Germinal center (tissue), 1 donor: ENCODE results near the gene OARD1.
A peak's percentile ranks its signal among the peaks of the same experiment; 100 is the strongest.
"Not testable (repeated sequence)": the region's sequence is repeated elsewhere in the genome, so short reads cannot be mapped to it uniquely, and the experiment has no call there.

Experiments used
- DNase-seq: peaks from one replicate; pipeline ENCODE4 v3.0.0; 2012; ENCODE audit warnings: mixed read lengths, low spot score

The OARD1 gene

GRCh38 chr6:41071923-41072835, at the start of gene OARD1:
Gene OARD1, minus strand, starts transcription at chr6:41072356. Its CDS starts 722 bp downstream, at chr6:41071634.
- DNase-seq: peak; percentile 57

- no peak for DNase-seq
These were observed 47.9 kb upstream of the OARD1 start for GRCh38 chr6:41120058-41120457.

- no peak for DNase-seq
These were observed 47.4 kb upstream of the OARD1 start for GRCh38 chr6:41119508-41119907.

DNA sequence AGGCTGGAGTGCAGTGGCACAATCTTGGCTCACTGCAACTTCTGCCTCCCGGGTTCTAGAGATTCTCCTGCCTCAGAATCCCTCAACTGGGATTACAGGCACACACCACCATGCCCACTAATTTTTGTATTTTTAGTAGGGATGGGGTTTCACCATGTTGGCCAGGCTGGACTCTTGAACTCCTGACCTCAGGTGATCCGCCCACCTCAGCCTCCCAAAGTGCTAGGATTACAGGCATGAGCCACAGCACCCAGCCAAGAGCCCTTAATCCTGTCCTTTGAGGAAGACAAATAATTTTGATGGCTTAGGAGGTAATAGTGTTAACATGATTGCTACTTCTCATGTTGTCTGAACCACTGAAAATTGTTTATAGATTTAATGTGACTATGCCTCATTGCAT, 42.9 kb upstream of the OARD1 start:
- DNase-seq: not testable (repeated sequence)

GRCh38 chr6:41111017-41111416, 38.9 kb upstream of the OARD1 start:
- no peak for DNase-seq

DNA sequence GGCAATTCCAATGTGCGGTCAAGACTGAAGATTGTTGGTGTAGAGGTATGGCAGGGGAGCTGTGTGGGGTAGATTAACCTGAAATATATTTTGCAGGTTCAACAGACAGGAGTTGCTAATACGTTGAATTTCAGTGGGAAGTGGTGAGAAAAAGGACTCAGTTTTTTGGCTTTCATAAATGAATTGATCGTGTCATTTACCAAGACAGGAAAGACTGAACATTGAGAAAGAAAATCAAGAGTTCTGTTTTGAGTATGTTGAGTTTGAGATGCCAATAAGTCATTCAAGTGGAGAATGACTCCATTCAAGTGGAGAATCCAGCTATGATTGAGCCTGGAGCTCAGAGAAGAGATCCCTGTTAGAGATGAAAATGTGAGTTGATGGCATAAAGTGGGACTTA, 31.7 kb upstream of the OARD1 start:
- no peak for DNase-seq

DNA sequence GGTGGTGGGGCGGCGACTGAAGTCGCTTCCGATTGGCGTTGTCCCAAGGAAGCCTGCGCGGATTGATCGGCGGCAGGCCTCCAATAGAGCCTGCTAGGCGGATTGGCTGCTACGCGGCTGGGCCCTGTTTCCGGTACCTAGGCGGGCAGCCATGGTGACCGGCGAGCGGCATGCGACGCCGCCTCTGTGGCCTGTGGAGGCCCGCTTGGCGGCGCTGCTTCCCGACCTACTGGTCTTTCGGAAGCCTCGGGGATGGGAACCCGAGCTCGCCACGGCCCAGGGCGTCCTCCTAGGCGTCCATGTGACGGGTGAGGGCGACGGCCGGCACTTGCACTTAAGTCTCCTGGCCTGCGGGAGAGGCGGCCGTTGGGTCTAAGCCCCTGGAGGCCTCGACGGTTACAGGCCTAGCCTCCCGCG, 28.7 kb upstream of the OARD1 start:
- DNase-seq: no peak

GRCh38 chr6:41098366-41098765, 26.2 kb upstream of the OARD1 start:
- no peak for DNase-seq

DNA sequence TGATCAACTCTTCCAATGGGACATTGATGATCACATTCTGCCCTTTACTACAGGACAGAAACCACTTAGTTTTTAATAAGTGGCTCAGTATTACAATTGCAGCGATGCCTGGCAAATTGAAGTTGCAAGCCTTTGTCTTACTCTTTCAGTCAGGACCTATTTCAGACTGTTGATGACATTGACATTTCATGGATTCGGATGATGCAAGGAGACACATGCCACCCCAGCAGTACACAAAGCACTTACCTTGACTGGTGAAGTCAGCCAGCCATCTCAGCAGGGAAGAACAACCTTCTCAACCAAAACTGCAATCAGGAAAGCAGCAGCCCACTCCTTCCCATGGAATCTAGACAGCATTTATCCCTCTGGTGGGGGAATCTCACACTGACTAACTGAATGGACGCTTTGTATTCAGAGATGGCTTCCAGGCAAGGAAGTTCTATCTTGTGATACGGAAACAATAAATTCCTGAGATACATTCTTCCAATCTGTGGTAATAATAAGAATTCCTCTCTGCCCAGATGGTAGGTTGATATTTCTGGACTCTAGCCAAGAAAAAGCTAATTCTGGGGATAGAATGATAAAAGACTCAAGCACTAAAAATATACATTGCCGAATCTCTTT, 25.4 kb upstream of the OARD1 start:
- DNase-seq: no peak

DNA sequence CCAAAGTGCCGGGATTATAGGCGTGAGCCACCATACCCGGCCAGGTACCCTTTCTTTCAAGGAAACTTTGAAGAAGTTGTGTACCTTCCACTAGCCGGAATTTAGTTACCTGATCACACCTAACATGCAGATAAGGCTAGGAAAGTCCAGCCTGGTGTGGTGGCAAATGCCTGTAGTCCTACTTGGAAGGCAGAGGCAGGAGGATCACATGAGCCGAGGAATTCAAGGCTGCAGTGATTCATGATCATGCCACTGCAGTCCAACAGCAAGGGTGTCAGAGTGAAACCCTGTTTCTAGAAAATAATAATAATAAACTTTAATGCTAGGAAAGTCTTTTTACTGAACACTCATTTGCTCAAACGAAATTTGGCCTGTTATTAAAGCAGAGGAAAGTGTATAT, 21.6 kb upstream of the OARD1 start:
- no peak for DNase-seq

DNA sequence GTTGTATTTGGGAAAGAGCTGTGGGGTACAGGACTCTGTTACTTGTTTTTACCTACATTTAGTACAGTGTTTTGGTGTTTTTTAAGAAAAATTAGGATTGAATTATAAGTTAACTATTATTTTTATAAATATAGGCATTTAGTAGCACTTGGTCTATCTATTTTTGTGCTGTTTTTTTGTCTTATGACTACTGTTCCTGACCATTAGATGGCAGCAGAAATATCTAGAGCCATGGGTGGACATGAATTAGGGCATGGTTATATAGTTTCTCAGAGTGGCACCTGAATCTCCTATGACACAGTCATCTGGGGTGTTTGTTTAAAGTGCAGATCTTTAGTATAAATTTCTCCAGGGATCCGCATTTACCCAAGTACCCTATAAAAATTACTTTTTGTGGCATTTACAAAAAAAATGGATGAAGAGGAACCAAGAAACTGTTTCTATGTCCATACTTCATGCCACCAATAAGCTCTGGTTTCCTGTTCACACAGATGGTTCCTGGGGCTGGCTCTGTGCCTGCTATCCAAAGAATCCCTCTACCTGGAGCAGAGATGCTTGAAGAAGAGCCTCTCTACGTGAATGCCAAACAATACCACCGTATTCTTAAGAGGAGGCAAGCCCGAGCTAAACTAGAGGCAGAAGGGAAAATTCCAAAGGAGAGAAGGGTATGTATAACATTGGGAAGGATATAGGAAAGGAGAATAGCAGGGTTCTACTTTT, 20.4 kb upstream of the OARD1 start:
- DNase-seq: no peak

GRCh38 chr6:41090841-41091761, 18.9 kb upstream of the OARD1 start:
- no peak for DNase-seq

GRCh38 chr6:41088451-41088850, 16.3 kb upstream of the OARD1 start:
- DNase-seq: no peak

DNA sequence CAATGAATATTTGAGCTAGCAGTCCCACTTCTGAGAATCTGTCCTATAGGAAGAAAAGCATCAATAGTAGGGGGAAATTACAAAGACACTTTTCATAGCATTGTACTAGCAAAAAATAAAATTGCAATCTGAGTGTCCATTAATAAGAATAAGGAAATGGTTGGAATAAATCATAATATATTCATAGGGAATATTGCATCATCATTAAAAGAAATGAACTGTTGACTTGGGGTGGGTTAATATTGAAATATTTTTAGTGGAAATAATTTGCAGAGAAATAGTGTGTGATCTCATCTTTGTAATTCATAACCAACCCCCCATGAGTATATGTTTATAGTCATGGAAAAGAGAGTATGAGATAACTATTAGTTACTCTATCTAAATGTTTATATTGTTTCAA, 13.0 kb upstream of the OARD1 start:
- DNase-seq: no peak

DNA sequence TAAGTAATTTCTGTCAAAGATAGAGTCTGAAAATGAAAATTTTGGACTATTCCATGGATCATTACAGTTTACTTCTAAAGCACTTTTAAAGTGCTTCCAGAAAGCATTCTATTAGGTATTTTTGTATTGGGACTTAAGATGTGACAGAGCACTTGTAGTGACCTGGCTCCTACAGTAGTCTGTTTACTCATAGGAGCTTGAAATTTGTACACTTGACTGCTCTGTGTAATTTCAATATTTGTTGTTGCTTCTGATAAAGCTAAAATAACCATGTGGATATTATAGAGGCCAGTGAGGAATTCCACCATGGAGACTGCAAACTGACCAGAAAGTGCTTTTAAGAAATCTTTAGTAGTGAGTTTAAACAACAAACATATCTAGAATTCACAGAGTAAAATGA, 10.9 kb upstream of the OARD1 start:
- DNase-seq: no peak

DNA sequence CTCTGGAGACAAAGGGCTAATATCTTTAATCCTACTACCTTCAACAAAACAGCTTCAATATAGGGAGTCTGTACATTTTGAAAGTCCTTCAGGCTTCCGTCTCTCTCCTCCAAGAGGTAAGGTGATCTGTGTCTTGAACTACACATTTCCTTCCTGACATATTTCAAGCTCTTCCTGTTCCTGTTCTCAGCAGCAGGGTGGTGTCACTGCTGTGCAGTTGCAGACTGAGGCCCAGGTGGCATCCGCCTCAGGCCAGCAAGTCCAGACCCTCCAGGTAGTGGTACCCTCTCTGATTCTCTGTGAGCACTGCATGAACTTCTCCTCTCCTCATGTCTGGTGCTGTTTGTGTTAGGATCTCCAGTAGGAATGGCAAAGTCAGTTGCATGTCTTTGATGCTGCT, 8.5 kb upstream of the OARD1 start:
- no peak for DNase-seq

- no peak for DNase-seq
These were observed 6.9 kb upstream of the OARD1 start for GRCh38 chr6:41079080-41079479.

DNA sequence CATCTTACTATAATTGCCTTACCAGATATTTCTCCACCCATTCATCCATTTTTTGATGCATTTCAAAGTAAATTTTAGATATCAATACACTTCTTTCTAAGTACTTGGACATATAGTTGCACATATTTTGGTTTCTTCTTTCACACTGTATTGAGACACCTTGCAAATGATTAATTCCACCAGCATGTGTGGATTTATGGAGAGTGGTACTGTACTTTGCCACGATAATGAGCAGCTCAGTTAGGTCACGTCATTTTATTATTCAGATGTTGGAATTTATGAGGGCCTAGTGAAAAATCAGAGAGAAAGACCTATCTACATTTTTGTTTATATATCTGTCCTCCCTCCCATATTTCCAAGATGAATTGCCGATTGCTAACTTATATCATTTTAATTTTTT, 5.9 kb upstream of the OARD1 start:
- no peak for DNase-seq

GRCh38 chr6:41077536-41077935, 5.4 kb upstream of the OARD1 start:
- no peak for DNase-seq

DNA sequence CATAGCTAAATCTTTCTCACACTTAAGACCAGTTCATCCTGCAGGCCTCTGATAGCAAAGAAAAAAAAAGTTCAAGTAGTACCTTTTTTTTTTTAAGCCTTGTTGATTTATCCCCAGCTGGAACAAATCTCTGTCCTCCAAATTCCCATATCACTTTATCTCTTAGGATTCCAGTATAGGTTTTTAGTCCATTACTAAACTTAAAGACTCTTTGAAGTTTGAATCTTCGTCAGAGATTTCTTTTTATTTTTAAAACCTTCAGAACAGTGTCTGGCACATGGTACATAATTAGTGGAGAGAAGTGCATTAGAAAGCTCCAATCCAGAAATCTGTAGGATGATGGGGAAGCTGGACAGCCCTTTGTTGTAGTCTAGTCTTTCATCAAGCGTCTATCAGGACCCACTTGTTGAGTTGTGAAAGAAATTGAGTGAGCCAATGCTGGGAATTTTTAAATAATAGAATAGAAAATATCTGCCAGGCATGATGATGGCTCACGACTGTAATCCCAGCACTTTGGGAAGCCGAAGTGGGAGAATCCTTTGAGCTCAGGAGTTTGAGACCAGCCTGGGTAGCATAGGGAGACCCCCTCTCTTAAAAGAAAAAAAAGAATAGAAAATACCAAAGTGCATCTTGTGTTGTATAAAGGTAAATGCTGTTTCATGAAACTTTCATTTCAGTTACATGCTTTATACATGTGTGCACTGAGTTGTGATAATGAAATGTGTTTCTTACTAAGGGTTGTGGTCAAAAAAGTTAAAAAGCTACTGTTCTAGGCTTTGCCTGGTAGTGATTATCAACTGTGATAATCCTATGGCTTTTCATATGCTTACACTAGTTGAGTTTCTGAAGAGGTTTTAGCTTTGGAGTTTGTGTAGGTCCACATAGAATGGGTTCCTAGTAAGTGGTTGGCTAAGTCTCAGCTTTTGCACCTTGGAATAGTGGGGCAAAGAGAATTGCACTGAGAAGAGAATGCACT, 3.8 kb upstream of the OARD1 start:
- DNase-seq: no peak
